NCI-H510A treated with DMSO at 0.1 percent for 48 hours (cell line): ENCODE results near the gene ADCY9.
A peak's percentile ranks its signal among the peaks of the same experiment; 100 is the strongest.
"Not testable (repeated sequence)": the region's sequence is repeated elsewhere in the genome, so short reads cannot be mapped to it uniquely, and the experiment has no call there.

Source experiments
- DNase-seq: peaks from one replicate; lab custom pipeline; 2025; lab: John Stamatoyannopoulos, UW

The ADCY9 gene

GRCh38 chr16:4116325-4117249, at the start of gene ADCY9:
ADCY9 (minus strand) TSS chr16:4116442; CDS start chr16:4115442, 1,000 bp downstream.
- DNase-seq = peak; percentile 58

GRCh38 chr16:4160658-4161430, 44.6 kb upstream of the ADCY9 start:
- DNase-seq = no peak

- DNase-seq = no peak
These were observed 43.5 kb upstream of the ADCY9 start for GRCh38 chr16:4159726-4160125.

GRCh38 chr16:4158143-4159093, 42.2 kb upstream of the ADCY9 start:
- no peak for DNase-seq

- DNase-seq = no peak
These were observed 41.2 kb upstream of the ADCY9 start for GRCh38 chr16:4157376-4157825.

GRCh38 chr16:4156503-4156902, 40.3 kb upstream of the ADCY9 start:
- not testable (repeated sequence) for DNase-seq

GRCh38 chr16:4153364-4153763, 37.1 kb upstream of the ADCY9 start:
- DNase-seq = not testable (repeated sequence)

- DNase-seq = no peak
These were observed 36.0 kb upstream of the ADCY9 start for GRCh38 chr16:4152267-4152666.

- no peak for DNase-seq
These were observed 31.0 kb upstream of the ADCY9 start for GRCh38 chr16:4147236-4147635.

GRCh38 chr16:4142268-4142667, 26.0 kb upstream of the ADCY9 start:
- DNase-seq = no peak

GRCh38 chr16:4141604-4142003, 25.4 kb upstream of the ADCY9 start:
- DNase-seq = no peak

GRCh38 chr16:4140652-4141051, 24.4 kb upstream of the ADCY9 start:
- peak; percentile 64 for DNase-seq

GRCh38 chr16:4139968-4140367, 23.7 kb upstream of the ADCY9 start:
- DNase-seq = no peak

GRCh38 chr16:4138713-4139112, 22.5 kb upstream of the ADCY9 start:
- DNase-seq = no peak

GRCh38 chr16:4137438-4137837, 21.2 kb upstream of the ADCY9 start:
- DNase-seq = no peak

- DNase-seq = no peak
These were observed 20.1 kb upstream of the ADCY9 start for GRCh38 chr16:4136229-4136813.

GRCh38 chr16:4135537-4135936, 19.3 kb upstream of the ADCY9 start:
- DNase-seq = no peak

GRCh38 chr16:4133897-4134372, 17.7 kb upstream of the ADCY9 start:
- no peak for DNase-seq

GRCh38 chr16:4131621-4132020, 15.4 kb upstream of the ADCY9 start:
- no peak for DNase-seq

GRCh38 chr16:4124535-4125294, 8.5 kb upstream of the ADCY9 start:
- DNase-seq = no peak
